Daoy (cell line): ENCODE results near the gene LMF2. TPM values are rescaled to one million over a fixed set of nuclear protein-coding genes. Genes with fewer than 3 reads are reported as not detected.
"Not testable (repeated sequence)": the region's sequence is repeated elsewhere in the genome, so short reads cannot be mapped to it uniquely, and the experiment has no call there.

Experiments
- DNase-seq: peaks from one replicate; pipeline ENCODE4 v3.0.0-alpha.2; 2015; ENCODE audit warnings: low read depth
- total RNA-seq: library from RNA; depleted of rRNA; stranded (reverse); fragments of >200 nt; shearing (Covaris generic); gene quantifications from 2 replicates; pipeline ENCODE4 v1.2.3, GENCODE V29; 2014

Gene LMF2
- total RNA-seq, 1 experiment from 2014 or later, result 25.4 TPM

DNA sequence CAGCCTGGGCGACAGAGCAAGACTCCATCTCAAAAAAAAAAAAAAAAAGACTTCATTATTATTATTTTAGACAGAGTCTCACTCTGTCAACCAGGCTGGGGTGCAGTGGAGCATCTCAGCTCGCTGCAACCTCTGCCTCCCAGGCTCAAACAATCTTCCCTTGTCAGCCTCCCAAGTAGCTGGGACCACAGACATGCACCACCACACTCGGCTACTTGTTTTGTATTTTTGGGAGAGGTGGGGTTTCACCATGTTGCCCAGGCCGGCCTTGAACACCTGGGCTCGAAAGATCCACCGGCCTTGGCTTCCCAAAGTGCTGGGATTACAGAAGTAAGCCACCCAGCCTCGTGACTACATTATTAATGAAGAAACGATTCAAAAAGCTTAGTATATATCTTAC lies 27.6 kb upstream of the LMF2 start:
- DNase-seq, result no peak

DNA sequence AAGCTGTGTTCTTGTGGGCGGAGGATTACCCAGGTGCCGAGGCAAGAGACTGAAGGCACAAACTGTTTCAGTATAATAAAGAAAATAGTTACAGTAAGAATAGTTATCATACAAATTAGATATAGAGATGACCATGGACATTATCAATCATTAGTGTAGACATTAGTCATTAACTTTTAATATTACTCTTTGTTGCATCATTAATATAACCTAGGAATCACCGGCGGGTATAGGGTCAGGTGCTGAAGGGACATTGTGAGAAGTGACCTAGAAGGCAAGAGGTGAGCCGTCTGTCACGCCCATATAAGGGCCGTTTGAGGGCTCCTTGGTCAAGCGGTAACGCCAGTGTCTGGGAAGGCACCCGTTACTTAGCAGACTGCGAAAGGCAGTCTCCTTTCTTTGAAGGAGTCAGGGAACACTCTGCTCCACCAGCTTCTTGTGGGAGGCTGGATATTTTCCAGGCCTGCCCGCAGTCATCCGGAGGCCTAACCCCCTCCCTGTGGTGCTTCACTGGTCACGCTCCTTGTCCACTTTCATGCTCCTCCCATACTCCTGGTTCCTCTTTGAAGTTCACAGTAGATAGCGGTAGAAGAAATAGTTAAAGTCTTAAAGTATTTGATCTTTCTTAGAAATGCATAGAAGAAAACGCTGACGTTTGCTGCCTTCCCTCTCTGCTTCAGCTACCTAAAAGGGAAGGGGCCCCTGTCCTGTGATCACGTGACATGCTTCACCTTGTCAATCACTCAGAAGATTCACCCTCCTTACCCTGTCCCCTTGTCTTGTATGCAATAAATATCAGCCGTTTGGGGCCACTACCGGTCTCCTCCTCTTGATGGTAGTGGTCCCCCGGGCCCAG lies 26.6 kb upstream of the LMF2 start:
- not testable (repeated sequence) for DNase-seq

DNA sequence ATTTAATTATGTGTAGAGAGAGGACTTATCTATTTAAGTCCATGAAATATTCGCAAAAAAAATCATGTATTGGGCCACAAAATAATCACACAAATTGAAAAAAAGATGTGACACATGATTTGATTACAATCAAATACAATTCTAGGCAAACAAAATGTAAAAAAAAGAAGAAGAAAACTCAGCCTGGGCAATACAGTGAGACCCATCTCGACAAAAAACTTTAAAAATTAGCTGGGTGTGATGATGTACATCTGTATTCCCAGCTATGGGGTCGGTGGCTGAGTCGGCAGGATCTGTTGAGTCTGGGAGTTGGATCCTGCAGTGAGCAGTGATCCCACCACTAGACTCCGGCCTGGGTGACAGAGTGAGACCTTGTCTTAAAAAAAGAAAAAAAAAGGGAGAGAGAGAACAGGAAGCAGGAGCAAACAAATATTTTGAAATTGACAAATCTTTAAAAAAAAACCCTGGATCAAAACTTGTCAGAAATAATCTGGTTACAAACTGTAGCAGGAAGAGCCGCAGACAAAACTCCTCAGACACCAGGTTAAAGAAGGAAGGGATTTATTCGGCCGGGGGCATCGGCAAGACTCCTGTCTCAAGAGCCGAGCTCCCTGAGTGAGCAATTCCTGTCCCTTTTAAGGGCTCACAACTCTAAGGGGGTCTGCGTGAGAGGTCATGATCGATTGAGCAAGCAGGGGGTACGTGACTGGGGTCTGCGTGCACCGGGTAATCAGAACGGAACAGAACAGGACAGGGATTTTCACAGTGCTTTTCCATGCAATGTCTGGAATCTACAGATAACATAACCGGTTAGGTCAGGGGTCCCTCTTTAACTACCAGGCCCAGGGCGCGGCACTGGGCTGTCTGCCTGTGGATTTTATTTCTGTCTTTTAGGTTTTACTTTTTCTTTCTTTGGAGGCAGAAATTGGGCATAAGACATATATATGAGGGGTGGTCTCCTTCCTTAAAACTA lies 25.6 kb upstream of the LMF2 start:
- no peak for DNase-seq

DNA sequence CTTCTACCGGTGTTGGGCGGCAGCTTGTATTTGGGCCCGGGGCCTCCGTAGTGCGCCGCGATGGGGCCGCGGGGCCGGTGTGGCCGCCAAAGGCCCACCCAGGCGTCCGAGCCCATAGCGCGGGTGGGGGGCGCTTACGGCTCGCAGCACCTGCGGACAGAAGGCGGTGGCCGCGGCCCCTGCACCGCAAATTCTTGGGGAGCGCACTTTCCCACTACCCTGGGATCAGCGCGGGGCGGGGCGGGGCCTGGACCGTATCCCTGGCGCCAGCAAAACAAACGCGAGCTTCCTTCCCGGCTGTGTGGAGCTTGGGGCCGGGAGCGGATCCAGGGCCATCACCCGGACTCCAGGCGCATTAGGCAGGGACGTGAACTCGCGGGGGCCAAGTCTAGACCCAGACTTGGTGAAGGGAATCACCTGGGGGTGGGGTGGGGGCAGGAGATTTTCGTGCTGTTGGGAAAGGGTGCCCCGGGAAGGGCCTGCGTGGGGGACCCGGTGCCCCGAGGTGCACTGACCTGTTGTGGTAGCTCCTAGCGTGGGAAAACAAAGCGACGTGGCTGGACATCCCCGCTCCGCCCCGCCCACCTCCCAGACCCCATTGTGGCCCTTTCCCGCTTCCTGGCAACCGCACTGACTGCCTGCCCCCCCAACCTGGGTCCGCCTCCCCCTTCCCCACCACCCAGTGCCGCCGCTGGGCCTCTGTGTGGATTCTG lies 24.6 kb upstream of the LMF2 start:
- DNase-seq, result peak; percentile 74

- DNase-seq, result no peak
Measured at GRCh38 chr22:50531546-50531961, 24.1 kb upstream of the LMF2 start.

GRCh38 chr22:50530877-50531545 lies 23.5 kb upstream of the LMF2 start:
- DNase-seq, result peak; percentile 81

GRCh38 chr22:50530580-50530876 lies 23.0 kb upstream of the LMF2 start:
- DNase-seq, result no peak

DNA sequence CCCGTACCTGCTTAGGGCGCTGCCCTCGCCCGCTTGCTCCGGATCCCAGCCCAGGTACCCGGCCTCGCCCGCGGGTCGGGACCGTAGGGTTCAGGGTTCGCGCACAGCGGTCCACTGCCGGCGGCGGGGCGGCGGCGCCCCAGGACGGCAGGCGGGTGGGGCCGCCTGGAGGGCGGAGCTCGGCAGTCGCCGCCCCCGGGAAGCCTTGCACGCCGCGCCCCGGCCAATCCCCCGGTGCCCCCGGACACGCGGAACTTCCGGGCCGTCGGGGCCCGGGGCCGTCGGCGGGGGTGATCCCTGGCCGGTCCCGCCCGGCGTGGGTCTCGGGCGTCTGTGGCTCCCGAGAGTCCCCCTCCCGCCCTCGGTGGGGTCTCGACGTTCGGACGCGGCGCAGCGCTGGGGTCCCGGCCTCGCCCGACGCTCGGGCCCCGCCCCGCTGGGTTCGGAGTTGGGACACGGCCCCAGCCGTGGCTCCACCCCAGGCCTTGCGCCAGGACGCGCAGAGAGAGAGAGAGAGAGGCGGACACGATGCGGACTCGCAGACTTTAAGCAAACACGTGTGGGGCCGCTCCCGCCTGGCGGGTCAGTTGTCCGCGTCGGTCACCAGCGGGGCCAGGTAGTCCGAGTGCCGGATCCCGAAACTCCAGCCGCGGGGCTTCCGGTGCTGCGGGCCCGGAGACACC lies 22.5 kb upstream of the LMF2 start, which contains the start of gene TYMP:
TYMP (minus strand) TSS at position 116 of the 683 bp plus-strand sequence. CDS start 303 bp downstream, outside the sequence.
- peak; percentile 58 for DNase-seq

DNA sequence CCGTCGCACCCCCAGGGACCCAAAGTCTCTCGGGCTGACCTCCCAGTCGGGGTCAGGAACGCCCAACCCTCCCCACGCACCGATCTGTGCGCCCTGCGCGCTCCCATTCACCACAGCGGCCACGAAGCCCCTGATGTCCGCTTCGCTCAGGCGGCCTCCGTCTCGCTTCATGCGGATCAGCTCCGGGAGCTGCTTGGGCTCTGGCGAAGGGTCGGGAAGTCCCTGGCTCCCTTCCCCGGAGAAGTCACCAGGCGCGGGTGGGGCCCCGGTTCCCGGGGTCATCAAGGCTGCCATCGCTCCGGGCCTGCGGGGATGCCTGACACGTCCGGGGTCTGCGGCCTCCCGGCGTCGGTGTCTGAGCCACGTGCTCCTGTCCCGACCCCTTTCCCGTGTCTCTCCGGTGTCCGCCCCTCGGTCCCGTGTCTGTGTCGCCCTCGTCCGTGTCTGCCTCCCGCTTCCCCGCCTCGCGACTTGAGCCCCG lies 22.0 kb upstream of the LMF2 start:
- no peak for DNase-seq

GRCh38 chr22:50528682-50529415 lies 21.3 kb upstream of the LMF2 start:
- peak; percentile 5 for DNase-seq

DNA sequence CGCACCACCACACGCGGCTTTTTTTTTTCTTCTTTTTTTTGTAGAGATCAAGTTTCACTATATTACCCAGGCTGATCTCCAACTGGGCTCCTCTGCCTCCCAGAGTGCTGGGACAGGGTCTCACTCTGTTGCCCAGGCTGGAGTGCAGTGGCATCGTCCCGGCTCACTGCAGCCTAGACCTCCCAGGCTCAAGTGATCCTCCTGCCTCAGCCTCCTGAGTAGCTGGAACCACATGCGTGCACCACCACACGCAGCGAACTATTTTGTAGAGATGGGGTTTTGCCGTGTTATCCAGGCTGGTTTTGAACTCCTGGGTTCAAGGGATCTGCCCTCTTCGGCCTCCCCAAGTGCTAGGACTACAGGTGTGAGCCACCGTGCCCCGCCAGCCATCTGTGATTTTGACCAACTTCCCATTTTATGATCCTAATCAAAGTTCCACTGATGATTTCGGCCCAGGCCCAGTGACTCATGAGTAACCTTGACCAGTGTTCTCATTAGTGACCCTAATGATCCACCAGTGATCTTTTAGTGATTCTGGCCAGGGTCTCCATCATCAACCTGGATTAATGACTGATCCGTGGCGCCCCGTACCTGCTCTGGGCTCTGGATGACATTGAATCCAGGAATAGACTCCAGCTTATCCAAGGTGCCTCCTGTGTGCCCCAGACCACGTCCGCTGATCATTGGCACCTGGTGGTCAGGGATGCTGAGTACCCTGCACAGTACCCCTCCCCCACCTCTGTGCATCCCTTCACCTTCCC lies 20.6 kb upstream of the LMF2 start:
- DNase-seq, result peak; percentile 2

GRCh38 chr22:50526834-50527801 lies 19.6 kb upstream of the LMF2 start:
- DNase-seq, result peak; percentile 23

- DNase-seq, result peak; percentile 89
Measured at GRCh38 chr22:50526108-50526833, 18.8 kb upstream of the LMF2 start.

DNA sequence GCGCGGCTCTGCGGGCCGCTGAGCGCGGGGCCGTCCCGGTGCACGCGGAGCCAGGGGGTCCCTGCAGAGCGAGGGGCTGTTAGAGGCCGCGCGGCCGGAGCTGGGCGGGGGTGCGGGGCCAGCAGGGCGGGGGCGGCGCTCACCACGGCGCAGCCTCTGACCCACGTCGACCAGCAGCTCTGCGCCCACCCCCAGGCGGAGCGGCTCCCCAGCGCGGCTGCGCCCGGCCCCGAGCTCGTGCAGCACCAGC lies 18.3 kb upstream of the LMF2 start:
- DNase-seq, result no peak

DNA sequence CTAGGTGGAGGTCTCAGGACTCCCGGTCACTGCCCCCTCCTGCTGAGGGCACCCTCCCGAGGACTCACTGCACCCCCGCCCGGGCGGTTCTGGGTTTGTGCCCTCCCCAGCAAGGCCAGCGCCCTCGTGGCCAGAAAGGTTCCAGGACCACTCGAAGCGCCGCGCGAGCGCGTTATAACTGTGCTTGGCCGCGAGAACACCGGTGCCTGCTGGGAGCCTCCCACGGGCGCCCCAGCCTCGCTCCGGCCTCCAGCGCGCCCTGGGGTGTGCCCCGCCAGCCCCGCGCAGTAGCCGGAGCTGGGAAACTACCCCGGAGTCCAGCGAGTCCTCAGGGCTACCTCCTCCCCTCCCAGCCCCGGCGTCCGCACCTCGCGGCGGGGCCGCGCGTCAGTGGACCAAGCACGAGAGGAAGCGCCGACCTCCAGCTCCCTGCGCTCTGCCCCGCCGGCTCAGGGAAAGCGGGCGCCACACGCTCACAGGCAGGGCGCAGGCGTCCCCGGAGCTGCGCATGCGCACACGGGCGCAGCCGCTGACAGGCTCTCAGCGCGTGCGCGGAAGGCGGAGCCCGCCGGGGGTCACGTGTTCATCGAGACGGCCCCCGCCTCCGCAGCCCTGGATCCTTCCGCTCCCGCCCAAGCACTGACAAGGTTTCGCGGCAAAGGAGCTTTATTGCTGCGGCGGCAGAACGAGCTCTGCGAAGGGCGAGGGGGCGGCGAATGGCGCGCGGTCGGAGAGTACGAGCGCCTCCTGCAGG lies 17.8 kb upstream of the LMF2 start, which contains the start of gene SCO2:
SCO2 (minus strand) TSS at position 495 of the 754 bp plus-strand sequence. CDS start 1,187 bp downstream, outside the sequence.
- peak; percentile 98 for DNase-seq

DNA sequence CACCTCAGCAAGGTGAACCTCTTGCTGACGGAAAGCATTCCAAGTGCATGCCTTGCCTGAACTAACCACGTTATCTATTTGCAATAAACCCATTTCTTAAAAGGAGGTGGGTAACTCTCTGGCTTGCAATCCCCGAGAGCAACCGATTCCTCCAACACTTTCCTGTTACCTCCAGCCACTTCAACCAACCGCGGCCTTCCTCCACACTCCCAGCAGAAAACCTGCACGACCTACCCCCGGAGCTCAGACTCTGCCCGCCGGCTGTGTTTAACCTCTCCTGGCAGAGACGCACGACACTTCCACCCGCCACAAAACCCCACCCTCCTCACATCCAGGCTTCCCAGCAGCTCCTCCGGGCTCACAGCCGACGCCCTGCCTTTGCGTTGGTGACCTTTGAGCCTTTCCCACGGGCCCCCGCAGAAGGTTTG lies 17.2 kb upstream of the LMF2 start:
- DNase-seq, result no peak
